NT2/D1 (cell line): ENCODE measurements around the gene PROK1.

Source experiments
- DNase-seq: peaks from one replicate; pipeline ENCODE4 v3.0.0-alpha.2; 2011; ENCODE audit warnings: low read depth, low spot score
- H3K27me3 ChIP-seq: 2 replicates; pipeline ENCODE4 v1.6.0; 2011; ENCODE audit warnings: mild to moderate bottlenecking; ENCODE audit not compliant: insufficient read length, insufficient read depth
- H3K36me3 ChIP-seq: 2 replicates; pipeline ENCODE4 v1.6.1; 2011; ENCODE audit warnings: mild to moderate bottlenecking, low read length, mixed read lengths; ENCODE audit not compliant: insufficient read depth, insufficient read length
- H3K4me1 ChIP-seq: 2 replicates; pipeline ENCODE4 v1.5.1; 2011; ENCODE audit not compliant: insufficient read depth, insufficient read length
- H3K4me3 ChIP-seq: 2 replicates; pipeline ENCODE4 v1.5.1; 2011; ENCODE audit warnings: low read depth; ENCODE audit not compliant: insufficient read length
- H3K9ac ChIP-seq: 2 replicates; pipeline ENCODE4 v1.6.0; 2011; ENCODE audit warnings: low read depth; ENCODE audit not compliant: insufficient read length
- H3K9me3 ChIP-seq: 2 replicates; pipeline ENCODE4 v1.5.1; 2011; ENCODE audit warnings: mild to moderate bottlenecking, low read length; ENCODE audit not compliant: insufficient read depth
- SUZ12 ChIP-seq: IDR thresholded peaks from 2 replicates; pipeline ENCODE4 v1.6.1; 2011; ENCODE audit not compliant: insufficient read length, insufficient read depth; ENCODE audit errors: extremely low read depth
- YY1 ChIP-seq: IDR thresholded peaks from 2 replicates; pipeline ENCODE4 v1.6.1; 2011; ENCODE audit not compliant: insufficient read length, insufficient read depth
- ZNF274 ChIP-seq: IDR thresholded peaks from 2 replicates; pipeline ENCODE4 v1.6.1; 2011; ENCODE audit warnings: mild to moderate bottlenecking, low read depth, low read length

PROK1 gene

DNA sequence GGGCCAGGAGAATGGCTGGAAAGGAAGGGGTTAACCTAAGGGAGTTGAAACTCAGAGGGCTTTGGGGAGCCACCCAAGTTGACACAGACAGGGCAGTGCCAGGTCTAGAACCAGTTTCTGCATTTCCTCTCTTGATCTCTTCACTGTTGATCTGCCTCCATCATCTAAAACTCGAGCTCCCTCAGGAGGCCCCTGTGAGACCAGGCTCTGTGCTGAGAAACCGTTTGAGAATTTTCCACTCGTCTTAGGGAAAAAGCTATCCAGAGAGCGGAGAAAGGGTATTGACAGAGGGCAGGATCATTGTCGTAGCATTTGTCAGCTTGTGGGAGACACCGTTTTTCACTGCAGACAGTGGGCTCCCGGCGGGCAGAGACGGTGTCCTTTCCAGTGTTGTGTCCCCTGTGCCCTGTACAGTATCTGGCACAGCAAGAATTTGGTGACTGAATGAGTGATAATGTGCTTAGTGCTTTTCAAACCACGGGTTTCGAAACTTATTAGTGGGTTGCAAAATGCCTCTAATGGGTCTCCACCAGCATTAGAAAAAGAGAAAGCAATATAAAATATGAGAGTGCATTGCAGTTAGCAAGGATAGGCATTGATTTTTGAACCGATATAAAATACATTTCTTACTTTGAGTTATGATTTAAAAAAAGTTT is 31.1 kb downstream of the PROK1 start:
- H3K4me3 ChIP-seq = no peak overlapping the region
- TF ChIP-seq YY1 = no peak
- no peak for TF ChIP-seq ZNF274
- no peak for TF ChIP-seq SUZ12
- H3K4me1 ChIP-seq = peaks cover 13% of the 10 kb centered on the region
- H3K9me3 ChIP-seq = no peaks in the 10 kb centered on the region
- H3K36me3 ChIP-seq = no peaks in the 10 kb centered on the region
- DNase-seq = no peak
- H3K9ac ChIP-seq = no peak overlapping the region
- no peaks in the 10 kb centered on the region for H3K27me3 ChIP-seq

DNA sequence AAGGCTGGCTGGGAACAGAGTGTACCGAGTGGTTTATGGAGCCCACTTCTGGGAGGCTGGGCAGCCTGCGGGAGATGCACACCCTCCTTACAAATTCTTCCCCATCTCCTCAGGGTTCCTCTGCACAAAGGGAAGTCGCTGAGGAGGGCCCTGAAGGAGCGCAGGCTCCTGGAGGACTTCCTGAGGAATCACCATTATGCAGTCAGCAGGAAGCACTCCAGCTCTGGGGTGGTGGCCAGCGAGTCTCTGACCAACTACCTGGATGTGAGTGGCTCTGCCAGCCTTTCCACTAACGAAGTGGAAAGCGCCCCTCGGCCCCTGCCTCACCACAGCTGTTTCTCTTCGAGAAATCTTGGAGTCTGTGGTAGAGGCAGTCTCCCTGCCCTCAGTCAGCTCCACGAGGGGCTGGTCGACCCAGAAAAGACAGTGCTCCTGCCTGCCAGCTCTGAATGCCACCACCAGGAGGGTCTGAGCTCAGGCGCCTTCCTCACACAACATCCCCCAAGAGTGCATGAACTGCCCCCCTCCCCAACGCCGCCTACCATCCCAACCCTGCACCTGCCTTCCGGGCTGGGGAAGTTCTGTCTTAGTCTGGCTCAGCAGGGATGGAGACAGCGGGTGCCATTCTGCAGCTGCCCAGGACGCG is 31.8 kb downstream of the PROK1 start:
- no peak for DNase-seq
- no peak overlapping the region for H3K9ac ChIP-seq
- H3K4me3 ChIP-seq = no peak overlapping the region
- H3K27me3 ChIP-seq = no peaks in the 10 kb centered on the region
- no peaks in the 10 kb centered on the region for H3K36me3 ChIP-seq
- peaks cover 9% of the 10 kb centered on the region for H3K4me1 ChIP-seq
- H3K9me3 ChIP-seq = no peaks in the 10 kb centered on the region
- no peak for TF ChIP-seq YY1
- no peak for TF ChIP-seq SUZ12
- no peak for TF ChIP-seq ZNF274

DNA sequence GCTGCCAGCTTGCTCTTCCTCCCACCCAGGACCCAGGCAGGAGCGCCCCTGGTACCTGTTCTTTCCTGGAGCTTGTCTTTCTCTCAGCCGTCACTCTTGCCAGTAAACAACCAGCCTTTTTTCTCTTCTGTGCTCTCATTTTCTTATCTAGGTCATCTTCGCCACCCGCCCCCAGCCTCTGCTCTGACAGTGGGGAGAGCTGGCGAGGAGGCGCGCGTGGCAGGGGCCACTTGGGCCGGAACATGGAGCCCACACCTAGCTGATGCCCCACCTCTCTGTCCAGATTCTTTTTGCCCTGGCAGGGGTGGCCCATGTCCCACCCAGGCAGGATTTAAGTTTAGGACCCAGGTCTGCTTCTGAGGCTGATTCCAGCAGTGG is 32.3 kb downstream of the PROK1 start:
- Histone ChIP-seq H3K9ac (no peak overlapping the region), H3K4me1 (peaks cover 9% of the 10 kb centered on the region), H3K4me3 (no peak overlapping the region), H3K27me3 (no peaks in the 10 kb centered on the region), H3K36me3 (no peaks in the 10 kb centered on the region), H3K9me3 (no peaks in the 10 kb centered on the region)
- no peak for DNase-seq
- no peak for TF ChIP-seq YY1
- TF ChIP-seq SUZ12 = no peak
- no peak for TF ChIP-seq ZNF274

DNA sequence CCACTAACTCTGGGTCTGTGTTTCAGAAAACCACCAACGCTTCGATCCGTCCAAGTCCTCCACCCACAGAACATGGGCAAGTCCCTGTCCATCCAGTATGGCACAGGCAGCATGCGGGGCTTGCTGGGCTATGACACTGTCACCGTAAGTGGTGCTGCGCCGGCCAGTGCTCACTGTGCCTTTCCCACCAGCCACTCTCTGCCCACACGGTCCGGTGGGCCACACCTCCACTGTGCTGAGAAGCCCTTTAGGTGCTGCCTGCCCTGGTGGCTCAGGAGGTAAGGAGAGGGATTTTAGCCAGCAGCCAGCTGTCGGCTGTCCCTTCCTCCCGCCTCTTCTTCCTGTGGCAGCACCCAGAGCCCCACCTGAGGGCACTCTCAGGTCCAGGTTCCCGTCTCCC is 33.9 kb downstream of the PROK1 start:
- Histone ChIP-seq H3K27me3 (no peaks in the 10 kb centered on the region), H3K9ac (no peak overlapping the region), H3K4me1 (peaks cover 7% of the 10 kb centered on the region), H3K36me3 (no peaks in the 10 kb centered on the region), H3K4me3 (no peak overlapping the region), H3K9me3 (no peaks in the 10 kb centered on the region)
- TF ChIP-seq YY1 = no peak
- no peak for TF ChIP-seq ZNF274
- no peak for TF ChIP-seq SUZ12
- no peak for DNase-seq

DNA sequence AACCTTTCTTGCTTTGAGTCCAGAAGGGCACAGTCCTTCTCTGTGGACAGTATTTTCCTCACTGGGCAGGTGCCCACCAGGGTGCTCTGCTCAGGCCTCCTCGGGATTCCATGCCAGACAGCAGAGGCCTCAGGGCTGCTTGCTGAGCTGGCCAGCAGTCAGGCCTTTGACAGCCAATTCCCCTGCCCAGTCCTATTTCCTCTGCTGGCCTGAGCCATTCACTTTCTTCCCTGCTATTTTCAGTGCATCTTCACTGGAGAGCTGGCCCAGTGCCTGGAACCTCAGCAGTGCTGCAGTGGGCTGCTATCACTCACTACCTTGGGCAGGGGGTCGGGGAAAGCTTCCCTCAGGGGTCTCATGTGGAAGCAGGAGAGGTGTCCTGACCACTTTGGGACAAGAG is 34.8 kb downstream of the PROK1 start:
- H3K27me3 ChIP-seq = no peaks in the 10 kb centered on the region
- peaks cover 14% of the 10 kb centered on the region for H3K4me1 ChIP-seq
- no peak overlapping the region for H3K9ac ChIP-seq
- no peak for TF ChIP-seq ZNF274
- no peak for TF ChIP-seq YY1
- TF ChIP-seq SUZ12 = no peak
- DNase-seq = no peak
- H3K4me3 ChIP-seq = no peak overlapping the region
- no peaks in the 10 kb centered on the region for H3K9me3 ChIP-seq
- no peaks in the 10 kb centered on the region for H3K36me3 ChIP-seq

DNA sequence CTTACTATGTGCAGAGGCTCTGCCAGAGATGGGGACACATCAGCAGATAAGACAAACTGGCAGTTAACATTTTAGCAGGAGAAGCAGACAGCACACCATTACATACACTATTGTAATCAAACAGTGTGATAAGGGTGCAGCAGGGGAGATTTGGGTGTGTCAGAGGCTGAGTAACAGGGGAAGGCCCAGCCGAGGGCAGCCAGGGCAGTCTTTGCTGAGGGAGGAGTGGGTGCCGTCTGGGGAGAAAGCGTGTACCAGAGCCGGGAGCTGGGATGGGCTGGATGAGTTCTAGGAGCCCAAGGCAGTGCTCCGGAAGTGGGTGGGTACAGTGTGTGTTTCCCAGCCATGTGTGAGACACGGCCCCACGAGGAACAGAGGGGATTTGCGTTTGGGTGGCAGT is 36.8 kb downstream of the PROK1 start:
- DNase-seq = no peak
- Histone ChIP-seq H3K4me3 (no peak overlapping the region), H3K36me3 (no peaks in the 10 kb centered on the region), H3K4me1 (peaks cover 14% of the 10 kb centered on the region), H3K27me3 (no peaks in the 10 kb centered on the region), H3K9me3 (no peaks in the 10 kb centered on the region), H3K9ac (no peak overlapping the region)
- TF ChIP-seq SUZ12 (no peak), ZNF274 (no peak), YY1 (no peak)

DNA sequence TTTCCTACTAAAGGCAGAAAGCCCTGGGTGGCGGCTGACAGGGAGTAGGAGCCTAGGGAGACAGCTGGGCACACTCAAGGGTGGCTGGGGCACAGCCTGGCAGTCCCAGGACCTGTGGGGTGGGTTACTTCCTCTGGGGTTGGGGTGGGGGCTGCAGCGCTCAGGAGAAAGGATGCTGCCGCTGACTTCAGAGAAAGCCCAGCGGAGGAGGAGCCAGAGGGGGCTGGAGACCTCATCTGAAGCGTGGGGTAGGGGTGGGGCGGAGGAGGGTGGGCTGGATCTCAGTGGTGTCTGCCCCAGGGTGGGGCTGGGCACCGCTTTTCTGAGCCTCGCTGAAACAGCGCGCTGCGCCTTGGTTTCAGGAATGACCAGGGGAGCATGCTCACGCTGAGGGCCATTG is 37.2 kb downstream of the PROK1 start:
- TF ChIP-seq SUZ12 (no peak), YY1 (no peak), ZNF274 (no peak)
- H3K36me3 ChIP-seq = no peaks in the 10 kb centered on the region
- no peaks in the 10 kb centered on the region for H3K27me3 ChIP-seq
- no peak for DNase-seq
- H3K4me1 ChIP-seq = peaks cover 10% of the 10 kb centered on the region
- H3K9me3 ChIP-seq = no peaks in the 10 kb centered on the region
- no peak overlapping the region for H3K4me3 ChIP-seq
- no peak overlapping the region for H3K9ac ChIP-seq
